GM23338 (cell line): ENCODE measurements around the gene GTPBP10.

Experiments
- CREB1 ChIP-seq: fragments of 250-450 bp; sonication (Bioruptor Pico); IDR thresholded peaks from 2 replicates; pipeline ENCODE4 v1.5.0; 2020; ENCODE audit warnings: low read depth, mild to moderate bottlenecking, moderate library complexity
- CTCF ChIP-seq, 2 experiments: fragments of 200-600 bp in 1 of 2; sonication (generic) in 1 of 2; conservative IDR thresholded peaks; 2 replicates each; pipeline versions ENCODE4 v1.5.1 to v1.6.1; 2016 to 2017; ENCODE audit warnings: antibody characterized with exemption in 2 of 2, low read depth in 2 of 2, mild to moderate bottlenecking in 2 of 2, moderate library complexity in 1 of 2
- EZH2 ChIP-seq: fragments of 200-600 bp; sonication (generic); IDR thresholded peaks from one replicate; pipeline ENCODE4 v1.8.0; 2017; ENCODE audit warnings: antibody characterized with exemption, mild to moderate bottlenecking, low read depth; ENCODE audit not compliant: unreplicated experiment
- JUNB ChIP-seq: IDR thresholded peaks from one replicate; pipeline ENCODE4 v1.6.1; 2016; ENCODE audit warnings: antibody characterized with exemption; ENCODE audit not compliant: unreplicated experiment
- POLR2AphosphoS5 ChIP-seq: IDR thresholded peaks from 2 replicates; pipeline ENCODE4 v1.6.1; 2016; ENCODE audit warnings: antibody characterized with exemption, low read depth
- REST ChIP-seq: IDR thresholded peaks from one replicate; pipeline ENCODE4 v1.6.1; 2018; ENCODE audit warnings: antibody characterized with exemption; ENCODE audit not compliant: unreplicated experiment
- STAT1 ChIP-seq: IDR thresholded peaks from one replicate; pipeline ENCODE4 v1.6.1; 2016; ENCODE audit warnings: antibody characterized with exemption; ENCODE audit not compliant: unreplicated experiment

GRCh38 chr7:90390926-90391325 lies 44.4 kb downstream of the GTPBP10 start:
- TF ChIP-seq CTCF (conservative IDR thresholded peaks at IDR 0.05; ENCODE audit: low read depth in 2 of 2) (no peak), POLR2AphosphoS5 (no peak), JUNB (no peak), REST (no peak), STAT1 (no peak), CREB1 (no peak), EZH2 (no peak)
